NAMALWA (cell line): ENCODE results near the gene HSD17B8.

Experiments
- DNase-seq: peaks from one replicate; pipeline ENCODE4 v3.0.0-alpha.2; 2015; ENCODE audit warnings: low spot score

HSD17B8 gene

DNA sequence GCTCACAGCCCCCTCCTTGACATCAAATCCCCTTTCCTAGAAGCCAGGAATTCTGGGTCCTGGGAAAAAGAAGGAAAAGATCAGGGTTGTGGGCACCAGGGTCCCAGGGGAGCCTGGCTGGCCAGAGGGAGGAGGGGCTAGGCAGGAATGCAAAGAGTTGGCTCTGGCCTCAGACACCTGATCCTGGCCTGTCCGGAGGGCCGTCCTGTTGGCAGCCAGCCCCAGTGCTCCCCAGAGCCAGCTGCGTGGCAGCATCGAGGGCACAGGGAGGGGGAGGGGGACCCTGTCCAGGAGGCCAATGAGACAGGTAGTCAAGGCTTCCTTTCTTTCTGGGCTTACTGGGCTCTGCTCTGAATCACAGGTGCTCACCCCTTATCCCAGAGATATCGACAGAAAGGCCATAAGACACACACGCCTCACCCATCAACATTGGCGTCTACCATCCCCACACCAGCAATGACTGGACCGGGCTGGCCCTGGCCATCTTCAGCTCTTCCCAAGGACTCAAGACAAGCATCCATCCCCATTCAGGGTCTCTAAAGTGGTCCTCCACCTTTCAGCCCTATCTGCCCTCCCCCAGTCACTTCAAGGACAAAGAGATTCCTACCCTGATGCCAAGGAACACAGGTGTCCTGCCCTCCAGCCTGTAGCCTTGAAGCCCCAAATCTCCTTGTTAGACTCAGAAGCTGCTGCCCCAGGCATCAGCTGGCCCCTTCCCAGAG lies 12.9 kb upstream of the HSD17B8 start:
- DNase-seq = no peak

DNA sequence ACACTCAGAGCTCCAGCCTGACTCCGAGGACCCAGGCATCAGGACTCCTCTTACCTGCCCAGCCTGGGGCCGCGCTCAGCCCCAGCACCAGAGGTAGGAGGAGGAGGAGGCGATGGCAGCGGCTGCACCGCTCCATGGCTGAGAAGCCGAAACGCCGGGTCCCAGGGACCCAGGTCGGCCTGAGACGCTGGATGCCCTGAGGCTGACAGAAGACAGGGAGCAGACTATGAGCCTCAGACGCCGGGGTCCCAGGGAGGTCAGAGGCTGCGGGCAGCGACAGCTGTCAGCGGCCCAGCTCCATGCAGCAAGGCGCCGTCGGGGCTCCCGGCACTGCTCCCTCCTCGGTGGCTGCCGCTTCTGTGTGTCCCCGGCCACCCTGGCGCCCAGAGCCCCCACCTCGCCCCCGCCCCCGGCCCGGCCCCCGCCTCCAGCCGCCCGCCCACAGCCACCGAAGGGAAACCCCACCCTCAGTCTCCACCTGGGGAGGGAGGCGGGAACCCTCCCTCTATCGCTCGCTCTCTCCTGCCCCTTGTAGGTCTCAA lies 12.3 kb upstream of the HSD17B8 start, which contains the start of gene COL11A2:
Gene COL11A2 (minus strand): TSS at position 363 of the 542 bp plus-strand sequence. CDS start 227 bp downstream, at position 136.
- no peak for DNase-seq

DNA sequence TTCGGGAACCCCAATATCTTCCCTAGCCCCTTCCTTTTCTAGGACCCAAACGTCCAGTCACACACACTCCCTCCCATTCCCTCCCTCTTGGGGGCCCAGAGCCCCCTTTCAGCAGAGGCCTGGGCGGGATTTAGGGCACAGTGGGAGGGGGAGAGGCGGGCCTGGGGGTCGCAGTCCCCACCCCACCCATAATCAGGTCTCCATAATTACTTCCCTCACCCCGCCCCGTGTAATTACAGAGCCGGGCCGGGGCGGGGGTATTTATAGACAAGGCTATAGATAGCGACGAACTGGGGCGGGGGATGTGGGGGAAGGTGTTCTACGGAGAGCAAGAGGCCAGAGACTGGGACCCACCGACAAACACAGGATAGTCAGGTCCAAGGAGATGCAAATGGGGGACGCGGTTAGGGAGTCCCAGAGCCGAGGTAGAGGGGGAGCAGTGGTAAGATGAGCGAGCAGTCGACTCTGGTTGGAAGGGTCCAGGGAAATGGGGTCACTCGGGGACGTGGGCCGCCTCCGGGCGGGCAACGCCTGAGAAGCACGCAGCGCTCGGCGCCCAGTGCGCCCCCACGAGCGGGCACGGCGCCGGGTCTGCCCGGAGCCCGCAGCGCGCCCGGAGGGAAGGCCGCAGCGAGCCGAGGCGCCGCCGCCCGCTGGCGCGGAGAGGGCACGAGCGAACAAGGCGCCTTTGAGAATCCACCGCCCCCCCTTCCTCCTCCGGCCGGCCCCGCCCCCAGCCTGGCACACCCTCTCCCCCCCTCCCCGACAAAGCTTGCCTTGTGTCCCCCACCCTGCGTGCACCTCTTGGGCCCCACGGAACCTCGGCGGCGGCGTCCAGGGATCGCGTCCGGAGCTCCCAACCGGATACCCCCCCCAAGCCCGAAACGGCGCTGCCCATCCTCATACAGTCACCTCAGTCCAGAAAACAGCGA lies 11.5 kb upstream of the HSD17B8 start:
- DNase-seq = no peak

DNA sequence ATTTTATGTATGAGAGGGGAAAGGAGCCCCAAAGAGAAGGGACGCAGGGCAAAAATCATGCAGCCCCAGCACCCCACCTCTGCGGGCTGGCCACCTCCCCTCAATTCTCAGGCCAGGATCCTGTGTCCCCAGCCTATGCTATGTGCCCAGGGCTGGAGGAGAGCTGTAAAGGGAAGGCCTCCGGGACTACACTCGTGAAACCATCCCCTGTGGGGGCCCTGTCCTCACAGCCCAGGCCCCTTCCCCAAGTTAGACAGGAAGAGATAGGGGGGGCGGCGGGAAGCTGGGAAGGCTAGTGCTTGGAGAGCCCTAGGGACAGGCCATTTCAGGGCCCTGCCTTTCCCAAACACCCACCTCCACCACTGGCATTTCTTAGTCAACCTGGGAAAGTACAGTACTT lies 10.8 kb upstream of the HSD17B8 start:
- no peak for DNase-seq

DNA sequence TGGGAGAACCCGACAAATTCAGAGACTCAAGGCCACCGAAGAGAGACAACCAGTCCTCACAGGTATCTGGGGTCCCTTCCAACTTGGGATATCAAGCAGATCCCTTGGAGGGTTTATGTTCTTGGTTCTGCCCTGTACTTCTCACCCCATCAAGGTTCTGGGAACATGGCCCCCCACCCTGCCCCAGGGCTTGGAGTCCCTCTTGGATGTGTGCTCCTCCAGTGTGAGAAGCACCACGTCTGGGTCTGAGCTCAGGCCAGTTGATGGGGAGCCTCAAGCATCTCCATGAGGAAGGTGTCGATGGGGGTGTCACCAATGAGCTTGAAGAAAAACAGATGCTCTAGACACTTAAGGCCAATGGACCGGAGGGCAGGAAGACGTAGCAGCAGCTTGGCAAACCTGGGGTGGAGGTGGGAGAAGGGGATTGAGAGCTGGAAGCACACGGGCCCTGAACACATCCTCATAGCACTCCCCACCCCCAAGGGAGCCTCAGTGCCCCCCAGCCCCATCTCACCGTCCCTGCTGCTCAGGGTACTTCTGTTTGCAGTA lies 9.9 kb upstream of the HSD17B8 start:
- DNase-seq = no peak

- DNase-seq = no peak
Observed at GRCh38 chr6:33195304-33196165, 8.9 kb upstream of the HSD17B8 start.

- DNase-seq = peak; percentile 81
Observed at GRCh38 chr6:33197431-33198048, 6.9 kb upstream of the HSD17B8 start.

DNA sequence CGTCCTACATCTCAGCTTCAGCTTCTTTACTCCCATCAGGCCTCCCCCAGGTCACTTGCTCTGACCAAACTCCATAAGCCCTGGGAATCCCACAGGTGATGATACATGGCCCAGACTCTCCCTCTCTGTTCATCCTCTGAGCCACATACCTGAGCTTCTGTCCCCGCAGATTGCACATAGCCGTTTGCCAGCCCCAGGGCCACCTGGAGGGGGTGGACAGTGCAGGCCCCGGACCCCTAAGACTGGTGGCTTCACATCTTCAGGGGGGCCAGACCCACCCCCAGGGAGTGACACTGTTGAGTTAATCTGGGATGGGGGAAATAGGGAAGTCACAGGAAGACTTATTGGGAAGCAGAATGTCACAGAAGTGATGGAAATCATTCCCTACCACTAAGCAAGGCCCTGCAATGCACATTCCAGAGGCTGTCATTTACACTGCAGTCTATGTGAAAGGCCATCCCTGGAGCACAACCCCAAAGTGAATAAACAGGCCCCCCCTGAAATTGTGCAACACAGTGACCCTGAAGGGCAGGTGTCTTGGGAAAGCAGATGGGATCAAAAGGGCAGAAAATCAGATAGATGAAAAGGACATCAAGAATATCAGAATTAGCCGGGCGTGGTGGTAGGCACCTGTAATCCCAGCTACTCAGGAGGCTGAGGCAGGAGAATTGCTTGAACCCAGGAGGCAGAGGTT lies 6.1 kb upstream of the HSD17B8 start:
- DNase-seq = no peak

DNA sequence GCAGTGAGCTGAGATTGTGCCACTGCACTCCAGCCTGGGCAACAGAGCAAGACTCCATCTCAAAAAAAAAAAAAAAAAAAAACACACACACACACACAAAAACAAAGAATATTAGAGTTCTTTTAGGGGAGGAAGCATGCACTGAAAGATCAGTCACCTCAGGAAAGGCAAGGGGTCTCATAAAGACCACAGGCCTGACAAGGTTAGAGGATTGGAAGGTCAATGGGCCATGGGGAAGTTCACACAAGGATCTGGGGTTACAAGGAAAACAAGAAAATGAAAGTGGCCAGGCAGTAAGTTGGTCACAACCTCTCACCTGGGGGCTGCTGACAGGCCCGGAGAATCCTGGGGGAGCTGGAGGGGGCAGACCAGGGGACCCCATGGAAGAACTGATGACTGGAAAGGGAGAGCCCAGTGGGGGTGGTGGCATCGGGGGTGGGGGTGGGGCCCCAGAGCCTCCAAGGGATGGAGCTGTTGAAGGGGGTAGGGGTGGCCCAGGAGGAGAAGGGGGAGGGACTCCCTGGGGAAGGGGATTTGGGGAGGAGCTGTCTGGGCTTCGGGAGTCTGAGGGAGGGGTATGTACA lies 5.5 kb upstream of the HSD17B8 start:
- DNase-seq = no peak

DNA sequence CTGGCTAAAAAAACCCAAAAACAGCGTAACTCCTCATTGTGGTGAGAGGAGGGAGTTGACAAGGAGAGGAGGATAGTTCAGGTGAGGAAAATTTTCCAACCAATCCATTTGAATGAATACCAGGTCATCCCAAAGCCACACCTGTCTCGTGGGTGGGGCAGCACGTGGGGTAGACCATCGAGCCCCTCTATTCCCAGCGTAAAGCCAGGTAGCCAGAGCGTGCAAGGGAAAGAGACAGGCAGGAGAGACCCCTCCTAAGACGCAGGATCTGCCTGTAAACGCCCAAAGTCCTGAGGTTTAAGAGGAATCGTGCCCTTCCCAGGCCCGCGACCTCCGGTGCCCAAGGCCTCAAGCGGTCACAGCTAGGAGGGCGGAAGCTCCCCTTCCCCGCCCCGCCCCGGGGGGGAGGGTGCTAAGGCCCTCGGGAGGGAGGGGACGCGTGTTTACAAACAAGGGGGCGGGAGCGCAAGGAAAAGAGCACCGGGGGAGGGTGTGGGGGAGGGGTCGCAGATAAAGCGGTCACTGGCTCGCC lies 4.7 kb upstream of the HSD17B8 start:
- DNase-seq = peak; percentile 89

GRCh38 chr6:33200219-33201146 lies 4.0 kb upstream of the HSD17B8 start, which contains the start of the genes RXRB and SLC39A7:
RXRB (minus strand) TSS chr6:33200665; CDS start chr6:33200476, 189 bp downstream.
SLC39A7 (plus strand) TSS chr6:33200867; CDS start chr6:33201246, 379 bp downstream.
- DNase-seq = peak; percentile 100

- no peak for DNase-seq
Observed at GRCh38 chr6:33201147-33201545, 3.3 kb upstream of the HSD17B8 start.

DNA sequence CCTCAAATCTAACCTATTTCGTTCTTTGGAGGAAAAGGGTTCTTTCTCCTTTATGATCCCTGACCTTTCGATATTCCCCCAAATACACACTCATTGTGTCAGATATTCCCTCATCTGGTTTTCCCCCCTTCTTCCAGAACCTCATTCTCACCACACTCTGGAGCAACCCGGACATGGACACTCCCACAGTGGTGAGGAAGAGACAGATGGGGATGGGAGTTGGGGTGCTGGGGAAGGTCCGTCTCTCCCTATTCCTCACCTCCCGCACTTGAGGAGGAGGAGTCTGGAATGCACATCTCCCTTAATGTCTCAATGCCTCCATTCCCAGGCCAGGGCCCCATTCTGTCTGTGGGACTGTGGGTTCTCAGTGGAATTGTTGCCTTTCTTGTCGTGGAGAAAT lies 2.5 kb upstream of the HSD17B8 start:
- DNase-seq = no peak

DNA sequence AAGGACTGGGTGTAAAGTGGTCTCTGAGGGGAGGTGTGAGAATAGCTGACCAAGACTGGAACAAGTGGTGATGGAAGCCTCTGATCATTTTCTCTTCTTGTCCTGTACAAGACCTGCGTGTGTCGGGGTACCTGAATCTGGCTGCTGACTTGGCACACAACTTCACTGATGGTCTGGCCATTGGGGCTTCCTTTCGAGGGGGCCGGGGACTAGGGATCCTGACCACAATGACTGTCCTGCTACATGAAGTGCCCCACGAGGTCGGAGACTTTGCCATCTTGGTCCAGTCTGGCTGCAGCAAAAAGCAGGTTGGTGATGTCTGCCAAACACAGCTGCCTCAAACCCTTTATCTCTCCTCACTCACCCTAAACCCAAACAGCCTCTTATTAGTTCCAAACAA lies 1.7 kb upstream of the HSD17B8 start:
- no peak for DNase-seq

DNA sequence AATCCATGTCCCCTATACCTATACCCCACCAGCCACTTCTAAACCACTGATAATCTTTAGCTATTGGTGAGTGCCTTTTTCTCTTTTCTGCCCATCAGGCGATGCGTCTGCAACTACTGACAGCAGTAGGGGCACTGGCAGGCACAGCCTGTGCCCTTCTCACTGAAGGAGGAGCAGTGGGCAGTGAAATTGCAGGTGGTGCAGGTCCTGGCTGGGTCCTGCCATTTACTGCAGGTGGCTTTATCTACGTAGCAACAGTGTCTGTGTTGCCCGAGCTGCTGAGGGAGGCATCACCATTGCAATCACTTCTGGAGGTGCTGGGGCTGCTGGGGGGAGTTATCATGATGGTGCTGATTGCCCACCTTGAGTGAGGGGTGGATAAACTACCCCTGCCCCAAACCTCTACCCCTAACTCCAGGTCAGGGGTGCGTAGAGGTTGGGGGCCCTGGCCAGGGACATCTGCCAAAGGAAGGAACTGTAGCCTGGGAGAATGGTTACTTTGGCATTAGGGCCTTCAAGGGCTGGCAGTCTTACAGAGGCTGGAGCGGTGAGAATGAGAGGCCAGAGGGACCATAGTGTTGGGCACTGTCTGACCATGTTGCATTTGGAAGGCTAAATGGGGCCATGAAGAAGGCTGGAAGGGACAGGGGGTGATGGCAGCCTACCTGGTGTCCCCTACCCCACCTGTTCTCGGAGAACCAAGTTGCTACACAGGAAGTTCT lies 851 bp upstream of the HSD17B8 start:
- DNase-seq = no peak

- no peak for DNase-seq
Observed at GRCh38 chr6:33204165-33204414, 365 bp upstream of the HSD17B8 start.

GRCh38 chr6:33205191-33206026 lies 954 bp downstream of the HSD17B8 start:
- peak; percentile 71 for DNase-seq
